ENCODE results near the gene CALN1. TPM values are rescaled to one million over a fixed set of nuclear protein-coding genes. Genes with fewer than 3 reads are reported as not detected.

The CALN1 gene
- total and polyA plus RNA-seq, 2 experiments from 2014 or later = 0.23 to 0.28 TPM

DNA sequence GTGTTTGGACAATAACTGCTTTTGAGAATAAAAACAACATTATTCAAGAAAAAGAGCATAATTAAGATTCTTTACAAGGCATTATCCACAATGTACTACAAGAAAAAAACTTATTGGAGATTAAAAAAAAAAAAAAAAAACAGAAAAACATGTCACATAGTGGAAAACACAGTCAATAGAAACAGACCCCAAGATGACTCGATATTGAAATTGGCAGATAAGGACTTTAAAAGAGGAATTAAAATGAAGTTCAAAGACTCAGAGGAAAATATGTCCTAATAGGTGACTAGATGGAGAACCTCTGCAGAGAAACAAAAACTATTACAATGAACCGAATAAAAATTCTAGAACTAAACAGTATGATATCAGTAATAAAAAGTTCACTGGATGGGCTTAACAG lies 248.9 kb downstream of the CALN1 start:
- WGBS (ENCODE audit: low lambda C conversion rate, missing lambda C conversion rate) = 87% methylated on average over 2 of the region's 2 CpGs
- TF ChIP-seq EZH2 (IDR thresholded peaks at IDR 0.05; ENCODE audit: borderline replicate concordance) (no peak), CTCF (IDR thresholded peaks at IDR 0.05; ENCODE audit: poor library complexity) (no peak), EZH2phosphoT487 (IDR thresholded peaks at IDR 0.05; ENCODE audit: low read depth, severe bottlenecking, unreplicated experiment) (no peak)

GRCh38 chr7:72161534-72161933 lies 250.6 kb downstream of the CALN1 start:
- WGBS (ENCODE audit: low lambda C conversion rate, missing lambda C conversion rate) = 69% methylated on average over 6 of the region's 6 CpGs
- Histone ChIP-seq H3K79me2 (no peaks in the 10 kb centered on the region), H2AFZ (no peak overlapping the region), H3K36me3 (replicated peaks; ENCODE audit: insufficient read depth, low read depth) (no peaks in the 10 kb centered on the region), H3K27me3 (no peaks in the 10 kb centered on the region), H3K9me2 (replicated peaks; ENCODE audit: insufficient read depth) (no peaks in the 10 kb centered on the region), H4K20me1 (ENCODE audit: insufficient read depth, poor library complexity, severe bottlenecking) (no peaks in the 10 kb centered on the region), H3K4me3 (no peak overlapping the region), H3K9me3 (ENCODE audit: low read depth) (no peaks in the 10 kb centered on the region), H3K4me2 (no peak overlapping the region), H3K27ac (no peak overlapping the region), H3K4me1 (ENCODE audit: insufficient read depth) (no peaks in the 10 kb centered on the region)
- no peak for TF ChIP-seq EZH2phosphoT487 (IDR thresholded peaks at IDR 0.05; ENCODE audit: low read depth, severe bottlenecking, unreplicated experiment)
- TF ChIP-seq EZH2 (IDR thresholded peaks at IDR 0.05; ENCODE audit: borderline replicate concordance) = no peak
- TF ChIP-seq CTCF (IDR thresholded peaks at IDR 0.05; ENCODE audit: poor library complexity) = no peak
- no peak for DNase-seq (ENCODE audit: low spot score)

More for the DNA sequence above, 248.9 kb downstream of the CALN1 start:
- no peaks in the 10 kb centered on the region for H4K20me1 ChIP-seq (ENCODE audit: insufficient read depth, poor library complexity, severe bottlenecking)
- DNase-seq (ENCODE audit: low spot score) = no peak
- H3K27me3 ChIP-seq = no peaks in the 10 kb centered on the region
- no peak overlapping the region for H2AFZ ChIP-seq
- no peaks in the 10 kb centered on the region for H3K79me2 ChIP-seq
- no peaks in the 10 kb centered on the region for H3K36me3 ChIP-seq (replicated peaks; ENCODE audit: insufficient read depth, low read depth)
- H3K9me3 ChIP-seq (ENCODE audit: low read depth) = no peaks in the 10 kb centered on the region
- H3K4me3 ChIP-seq = no peak overlapping the region
- H3K27ac ChIP-seq = no peak overlapping the region
- H3K4me2 ChIP-seq = no peak overlapping the region
- no peaks in the 10 kb centered on the region for H3K9me2 ChIP-seq (replicated peaks; ENCODE audit: insufficient read depth)
- no peaks in the 10 kb centered on the region for H3K4me1 ChIP-seq (ENCODE audit: insufficient read depth)

DNA sequence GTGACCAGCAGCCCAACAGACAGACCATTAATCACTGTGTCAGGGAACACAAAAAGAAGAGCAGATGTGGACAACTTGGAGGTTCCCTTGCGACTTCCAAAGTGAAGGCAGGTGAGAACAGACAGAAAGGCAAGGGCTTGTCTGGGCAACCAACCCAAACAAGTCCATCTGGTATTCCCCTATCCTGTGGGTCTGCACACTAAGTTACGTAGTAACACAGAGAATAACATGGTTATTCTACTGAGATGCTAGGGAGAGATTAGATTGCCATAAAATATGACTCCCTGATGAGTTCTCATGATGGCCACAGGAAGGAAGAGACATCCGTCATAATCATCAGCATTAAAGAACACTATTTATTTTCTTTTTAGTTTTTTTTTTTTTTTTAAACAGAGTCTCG lies 252.2 kb downstream of the CALN1 start:
- no peaks in the 10 kb centered on the region for H3K79me2 ChIP-seq
- no peak overlapping the region for H3K4me2 ChIP-seq
- TF ChIP-seq CTCF (IDR thresholded peaks at IDR 0.05; ENCODE audit: poor library complexity) = no peak
- no peak for TF ChIP-seq EZH2 (IDR thresholded peaks at IDR 0.05; ENCODE audit: borderline replicate concordance)
- no peak for TF ChIP-seq EZH2phosphoT487 (IDR thresholded peaks at IDR 0.05; ENCODE audit: low read depth, severe bottlenecking, unreplicated experiment)
- 84% methylated on average over 4 of the region's 4 CpGs for WGBS (ENCODE audit: low lambda C conversion rate, missing lambda C conversion rate)
- no peak for DNase-seq (ENCODE audit: low spot score)
- no peak overlapping the region for H3K4me3 ChIP-seq
- no peaks in the 10 kb centered on the region for H3K36me3 ChIP-seq (replicated peaks; ENCODE audit: insufficient read depth, low read depth)
- H3K4me1 ChIP-seq (ENCODE audit: insufficient read depth) = no peaks in the 10 kb centered on the region
- H2AFZ ChIP-seq = no peak overlapping the region
- H4K20me1 ChIP-seq (ENCODE audit: insufficient read depth, poor library complexity, severe bottlenecking) = no peaks in the 10 kb centered on the region
- H3K27me3 ChIP-seq = no peaks in the 10 kb centered on the region
- no peaks in the 10 kb centered on the region for H3K9me3 ChIP-seq (ENCODE audit: low read depth)
- H3K9me2 ChIP-seq (replicated peaks; ENCODE audit: insufficient read depth) = no peaks in the 10 kb centered on the region
- no peak overlapping the region for H3K27ac ChIP-seq

DNA sequence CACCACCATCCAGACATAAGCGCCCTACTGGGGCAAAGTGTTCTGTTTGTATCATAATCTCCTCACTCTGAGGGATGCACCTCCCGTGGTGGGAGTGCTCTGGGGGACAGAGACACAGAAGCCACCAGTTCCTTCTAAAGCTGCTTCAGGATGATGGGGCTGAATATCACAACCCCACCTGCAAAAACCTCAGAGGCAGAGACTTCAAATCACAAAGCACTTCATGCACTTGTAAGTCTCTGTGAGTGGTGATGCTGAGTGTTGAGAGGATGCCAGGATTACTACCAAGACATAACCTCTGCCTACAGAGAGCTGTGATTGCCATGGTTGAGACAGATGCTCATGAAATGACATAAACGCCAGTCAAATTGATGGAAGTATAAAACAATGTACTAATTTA lies 255.5 kb downstream of the CALN1 start:
- no peaks in the 10 kb centered on the region for H3K27me3 ChIP-seq
- no peaks in the 10 kb centered on the region for H4K20me1 ChIP-seq (ENCODE audit: insufficient read depth, poor library complexity, severe bottlenecking)
- H3K9me2 ChIP-seq (replicated peaks; ENCODE audit: insufficient read depth) = no peaks in the 10 kb centered on the region
- H3K4me1 ChIP-seq (ENCODE audit: insufficient read depth) = no peaks in the 10 kb centered on the region
- H2AFZ ChIP-seq = no peak overlapping the region
- TF ChIP-seq CTCF (IDR thresholded peaks at IDR 0.05; ENCODE audit: poor library complexity) = no peak
- TF ChIP-seq EZH2phosphoT487 (IDR thresholded peaks at IDR 0.05; ENCODE audit: low read depth, severe bottlenecking, unreplicated experiment) = no peak
- TF ChIP-seq EZH2 (IDR thresholded peaks at IDR 0.05; ENCODE audit: borderline replicate concordance) = no peak
- H3K9me3 ChIP-seq (ENCODE audit: low read depth) = no peaks in the 10 kb centered on the region
- H3K4me3 ChIP-seq = no peak overlapping the region
- WGBS (ENCODE audit: low lambda C conversion rate, missing lambda C conversion rate) = 90% methylated on average over 3 of the region's 3 CpGs
- DNase-seq (ENCODE audit: low spot score) = no peak
- H3K27ac ChIP-seq = no peak overlapping the region
- no peaks in the 10 kb centered on the region for H3K79me2 ChIP-seq
- H3K4me2 ChIP-seq = no peak overlapping the region
- no peaks in the 10 kb centered on the region for H3K36me3 ChIP-seq (replicated peaks; ENCODE audit: insufficient read depth, low read depth)
